DOHH2 (cell line): ENCODE data around the gene KIAA1958.

Experiments used
- H3F3A ChIP-seq: fragments of 200-600 bp; sonication (generic), shearing (Covaris generic); 2 replicates; pipeline ENCODE4 v1.6.0; 2016; ENCODE audit warnings: antibody characterized with exemption, mild to moderate bottlenecking; ENCODE audit not compliant: control insufficient read depth, insufficient read depth
- H3K27ac ChIP-seq: fragments of 200-600 bp; sonication (generic); 2 replicates; pipeline ENCODE4 v1.5.1; 2014; ENCODE audit warnings: low read depth, mild to moderate bottlenecking, low read length, moderate library complexity
- H3K27me3 ChIP-seq: fragments of 200-600 bp; sonication (generic); 2 replicates; pipeline ENCODE4 v1.6.1; 2014; ENCODE audit warnings: mild to moderate bottlenecking, low read length, mixed read lengths; ENCODE audit not compliant: control insufficient read depth
- H3K36me3 ChIP-seq: fragments of 200-600 bp; sonication (generic); 2 replicates; pipeline ENCODE4 v1.6.1; 2014; ENCODE audit warnings: mild to moderate bottlenecking, low read length, moderate library complexity, mixed read lengths; ENCODE audit not compliant: control insufficient read depth
- H3K4me1 ChIP-seq: fragments of 200-600 bp; sonication (generic); 2 replicates; pipeline ENCODE4 v1.6.1; 2014; ENCODE audit warnings: mild to moderate bottlenecking, low read length, mixed read lengths; ENCODE audit not compliant: control insufficient read depth
- H3K4me2 ChIP-seq: fragments of 200-600 bp; sonication (generic); 2 replicates; pipeline ENCODE4 v1.6.0; 2014; ENCODE audit warnings: mild to moderate bottlenecking, low read length, moderate library complexity
- H3K4me3 ChIP-seq: fragments of 200-600 bp; sonication (generic); 2 replicates; pipeline ENCODE4 v1.5.1; 2014; ENCODE audit warnings: mild to moderate bottlenecking, low read length, mixed read lengths
- H3K79me2 ChIP-seq: fragments of 200-600 bp; sonication (generic); 2 replicates; pipeline ENCODE4 v1.6.1; 2014; ENCODE audit warnings: mild to moderate bottlenecking, low read length, mixed read lengths; ENCODE audit not compliant: control insufficient read depth
- H3K9me2 ChIP-seq: fragments of 200-600 bp; sonication (generic); replicated peaks from 2 replicates; pipeline ENCODE4 v1.6.1; 2014; ENCODE audit warnings: mild to moderate bottlenecking, low read length, mixed read lengths; ENCODE audit not compliant: control insufficient read depth
- H3K9me3 ChIP-seq: fragments of 200-600 bp; sonication (generic); 2 replicates; pipeline ENCODE4 v1.6.1; 2014; ENCODE audit warnings: antibody characterized with exemption, low read length, mixed read lengths; ENCODE audit not compliant: control insufficient read depth, insufficient read depth
- H4K20me1 ChIP-seq: fragments of 200-600 bp; sonication (generic); 2 replicates; pipeline ENCODE4 v1.6.0; 2014; ENCODE audit warnings: low read depth, mild to moderate bottlenecking, antibody characterized with exemption, low read length, moderate library complexity; ENCODE audit not compliant: control insufficient read depth, insufficient read depth
- EZH2phosphoT487 ChIP-seq: fragments of 200-600 bp; sonication (generic); IDR thresholded peaks from 2 replicates; pipeline ENCODE4 v1.6.1; 2017; ENCODE audit warnings: borderline replicate concordance, mild to moderate bottlenecking, antibody characterized with exemption, low read length, moderate library complexity, mixed read lengths
- TF ChIP-seq, protein P1 (sequence below): fragments of 200-600 bp; sonication (generic); IDR thresholded peaks from one replicate; pipeline ENCODE4 v1.5.1; 2014; ENCODE audit warnings: antibody characterized with exemption, mild to moderate bottlenecking, low read depth, low read length; ENCODE audit not compliant: poor library complexity, severe bottlenecking

The KIAA1958 gene

GRCh38 chr9:112462855-112463254, 23.8 kb upstream of the KIAA1958 start:
- no peaks in the 10 kb centered on the region; the same call in 1 of the 2 replicates for H3F3A ChIP-seq
- H3K27me3 ChIP-seq = no peaks in the 10 kb centered on the region
- TF ChIP-seq, protein P1, sequence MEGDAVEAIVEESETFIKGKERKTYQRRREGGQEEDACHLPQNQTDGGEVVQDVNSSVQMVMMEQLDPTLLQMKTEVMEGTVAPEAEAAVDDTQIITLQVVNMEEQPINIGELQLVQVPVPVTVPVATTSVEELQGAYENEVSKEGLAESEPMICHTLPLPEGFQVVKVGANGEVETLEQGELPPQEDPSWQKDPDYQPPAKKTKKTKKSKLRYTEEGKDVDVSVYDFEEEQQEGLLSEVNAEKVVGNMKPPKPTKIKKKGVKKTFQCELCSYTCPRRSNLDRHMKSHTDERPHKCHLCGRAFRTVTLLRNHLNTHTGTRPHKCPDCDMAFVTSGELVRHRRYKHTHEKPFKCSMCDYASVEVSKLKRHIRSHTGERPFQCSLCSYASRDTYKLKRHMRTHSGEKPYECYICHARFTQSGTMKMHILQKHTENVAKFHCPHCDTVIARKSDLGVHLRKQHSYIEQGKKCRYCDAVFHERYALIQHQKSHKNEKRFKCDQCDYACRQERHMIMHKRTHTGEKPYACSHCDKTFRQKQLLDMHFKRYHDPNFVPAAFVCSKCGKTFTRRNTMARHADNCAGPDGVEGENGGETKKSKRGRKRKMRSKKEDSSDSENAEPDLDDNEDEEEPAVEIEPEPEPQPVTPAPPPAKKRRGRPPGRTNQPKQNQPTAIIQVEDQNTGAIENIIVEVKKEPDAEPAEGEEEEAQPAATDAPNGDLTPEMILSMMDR = no peak
- no peak for TF ChIP-seq EZH2phosphoT487
- H3K79me2 ChIP-seq = no peaks in the 10 kb centered on the region
- H3K4me3 ChIP-seq = no peak overlapping the region
- H3K9me2 ChIP-seq = no peaks in the 10 kb centered on the region
- H3K27ac ChIP-seq = no peak overlapping the region
- H3K4me1 ChIP-seq = no peaks in the 10 kb centered on the region
- H3K9me3 ChIP-seq = no peaks in the 10 kb centered on the region
- H3K36me3 ChIP-seq = peaks cover 7% of the 10 kb centered on the region
- no peaks in the 10 kb centered on the region for H4K20me1 ChIP-seq
- H3K4me2 ChIP-seq = no peak overlapping the region

GRCh38 chr9:112465352-112465751, 21.3 kb upstream of the KIAA1958 start:
- peaks cover 7% of the 10 kb centered on the region for H3K36me3 ChIP-seq
- no peaks in the 10 kb centered on the region for H3K27me3 ChIP-seq
- H3K27ac ChIP-seq = no peak overlapping the region
- H3K4me1 ChIP-seq = no peaks in the 10 kb centered on the region
- H3K9me3 ChIP-seq = no peaks in the 10 kb centered on the region
- H3K4me3 ChIP-seq = no peak overlapping the region
- TF ChIP-seq, protein P1 = no peak
- TF ChIP-seq EZH2phosphoT487 = no peak
- H4K20me1 ChIP-seq = no peaks in the 10 kb centered on the region
- no peaks in the 10 kb centered on the region for H3K9me2 ChIP-seq
- H3F3A ChIP-seq = no peaks in the 10 kb centered on the region; the same call in 1 of the 2 replicates
- H3K79me2 ChIP-seq = no peaks in the 10 kb centered on the region
- H3K4me2 ChIP-seq = no peak overlapping the region

DNA sequence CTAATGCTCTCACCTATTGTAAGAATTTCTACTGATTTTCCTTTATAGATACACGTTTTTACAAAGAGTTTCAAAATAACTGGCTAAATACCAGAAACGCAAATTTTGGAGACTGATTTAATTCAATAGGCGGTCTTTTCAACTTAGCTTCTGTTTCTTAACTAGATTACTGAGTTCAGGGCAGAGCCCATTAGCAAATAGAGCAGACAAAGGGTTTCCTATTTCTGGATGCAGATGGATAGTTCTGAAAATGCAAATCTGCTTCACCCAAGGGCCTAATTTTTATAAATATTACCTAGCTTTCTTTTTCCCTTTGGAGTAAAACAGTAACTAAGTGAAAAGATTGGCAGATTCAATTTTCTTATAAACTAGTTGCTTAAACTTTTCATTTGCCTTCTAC, 13.6 kb upstream of the KIAA1958 start:
- H3K9me2 ChIP-seq = no peaks in the 10 kb centered on the region
- H3K79me2 ChIP-seq = no peaks in the 10 kb centered on the region
- H3K36me3 ChIP-seq = peaks cover 8% of the 10 kb centered on the region
- no peak overlapping the region for H3K4me3 ChIP-seq
- no peaks in the 10 kb centered on the region for H4K20me1 ChIP-seq
- H3F3A ChIP-seq = no peaks in the 10 kb centered on the region
- H3K4me1 ChIP-seq = peaks cover 8% of the 10 kb centered on the region
- TF ChIP-seq EZH2phosphoT487 = no peak
- TF ChIP-seq, protein P1 = no peak
- no peak overlapping the region for H3K27ac ChIP-seq
- H3K4me2 ChIP-seq = no peak overlapping the region
- H3K9me3 ChIP-seq = no peaks in the 10 kb centered on the region; the same call in 1 of the 2 replicates
- H3K27me3 ChIP-seq = no peaks in the 10 kb centered on the region
